T47D (cell line): Measurements from ENCODE around the gene TENM3.

Source experiments
- DNase-seq, 2 experiments: peaks; one replicate each; pipeline versions ENCODE4 v3.0.0 to v3.0.0-alpha.2; 2011 to 2012; ENCODE audit warnings: low read depth in 1 of 2, low spot score in 1 of 2
- JUND ChIP-seq: IDR thresholded peaks from 2 replicates; pipeline ENCODE4 v1.6.1; 2012; ENCODE audit warnings: low read depth
- in situ Hi-C: cut with HindIII; loops from 2 replicates; pipeline ENCODE4 v1.10.0; 2016; ENCODE audit warnings: low sequenced_read_pairs, low pct_unique_long_range_greater_than_20kb

Gene TENM3

GRCh38 chr4:182265881-182266280 is 22.7 kb downstream of the TENM3 start:
- no peak for TF ChIP-seq JUND
- in situ Hi-C loops, result no loop called here

GRCh38 chr4:182267048-182267447 is 23.8 kb downstream of the TENM3 start:
- no peak for DNase-seq
- in situ Hi-C loops, result no loop called here
- no peak for TF ChIP-seq JUND

More at GRCh38 chr4:182265881-182266280, 22.7 kb downstream of the TENM3 start:
- DNase-seq, result no peak

- in situ Hi-C loops, result no loop called here
- no peak for DNase-seq
- no peak for TF ChIP-seq JUND
These were observed 25.8 kb downstream of the TENM3 start for GRCh38 chr4:182268966-182269365.

DNA sequence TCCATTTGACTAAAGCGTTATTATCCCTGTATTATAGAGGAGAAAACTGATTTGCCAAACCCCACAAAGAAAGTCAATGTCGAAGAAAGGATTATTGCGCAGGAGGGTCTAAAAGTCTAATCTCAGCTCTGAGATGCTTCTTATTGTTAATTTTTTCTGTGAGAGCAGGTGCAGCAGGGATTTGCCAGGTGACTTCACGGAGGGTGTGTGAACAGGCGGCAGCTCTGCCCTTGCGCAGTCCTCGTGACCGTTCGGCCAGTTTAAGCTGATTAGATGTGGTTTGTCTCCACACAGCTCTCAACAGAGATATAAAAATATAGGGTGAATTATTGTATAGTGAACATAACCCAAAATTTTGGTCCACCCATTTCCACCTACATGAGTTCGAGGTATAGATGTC is 28.5 kb downstream of the TENM3 start:
- in situ Hi-C loops, result no loop called here
- TF ChIP-seq JUND, result no peak
- no peak for DNase-seq

- DNase-seq, result no peak
- in situ Hi-C loops, result no loop called here
- no peak for TF ChIP-seq JUND
These were observed 28.9 kb downstream of the TENM3 start for GRCh38 chr4:182272151-182272550.

GRCh38 chr4:182273191-182273935 is 30.2 kb downstream of the TENM3 start:
- TF ChIP-seq JUND, result no peak
- DNase-seq, result no peak

GRCh38 chr4:182276210-182277109 is 33.3 kb downstream of the TENM3 start:
- no peak for TF ChIP-seq JUND
- DNase-seq, result no peak
- in situ Hi-C loops, result no loop called here

More at GRCh38 chr4:182273191-182273935, 30.2 kb downstream of the TENM3 start:
- in situ Hi-C loops, result no loop called here

DNA sequence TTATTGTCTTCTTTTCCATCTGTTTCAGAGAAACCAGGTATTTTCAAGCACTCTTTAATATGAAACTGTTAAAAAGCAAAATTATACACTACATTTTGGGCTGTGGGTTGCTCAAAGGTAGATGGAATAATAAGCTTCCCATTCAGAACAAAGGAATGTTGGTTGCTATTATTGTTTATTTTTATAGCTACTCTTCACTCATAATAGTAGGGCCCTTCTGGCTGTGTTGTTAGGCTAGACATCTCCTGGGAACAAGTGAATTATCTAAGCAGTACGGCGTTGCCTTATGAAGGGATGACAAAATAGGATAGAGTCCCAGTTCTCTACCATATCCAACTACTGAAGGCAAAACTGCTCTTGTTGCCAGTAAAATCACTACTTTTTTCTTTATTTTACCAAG is 34.2 kb downstream of the TENM3 start:
- in situ Hi-C loops, result no loop called here
- no peak for TF ChIP-seq JUND
- DNase-seq, result no peak

DNA sequence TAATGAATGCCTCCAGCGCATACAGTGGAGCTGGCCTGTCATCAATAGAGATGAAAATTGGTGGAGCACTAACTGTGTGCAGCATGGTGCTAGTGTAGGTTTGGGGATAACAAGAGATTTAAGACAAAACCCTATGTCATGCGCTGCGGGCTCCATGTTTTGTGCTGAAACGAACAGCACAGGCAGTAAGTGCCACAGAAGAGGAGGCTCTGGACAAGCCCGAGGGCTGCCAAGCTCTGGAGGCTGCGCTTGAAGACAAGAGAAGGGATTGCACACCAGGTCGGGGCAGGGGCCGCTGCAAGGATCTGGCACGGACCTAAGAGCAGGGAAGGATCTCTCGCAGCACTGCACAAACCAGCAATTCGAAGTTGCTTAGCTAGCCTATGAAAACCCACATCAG is 35.5 kb downstream of the TENM3 start:
- in situ Hi-C loops, result no loop called here
- DNase-seq, result no peak
- TF ChIP-seq JUND, result no peak

GRCh38 chr4:182280436-182281111 is 37.4 kb downstream of the TENM3 start:
- in situ Hi-C loops, result no loop called here
- no peak for DNase-seq

GRCh38 chr4:182286035-182286434 is 42.8 kb downstream of the TENM3 start:
- in situ Hi-C loops, result no loop called here
- no peak for TF ChIP-seq JUND
- DNase-seq, result no peak

More at GRCh38 chr4:182280436-182281111, 37.4 kb downstream of the TENM3 start:
- TF ChIP-seq JUND, result no peak

DNA sequence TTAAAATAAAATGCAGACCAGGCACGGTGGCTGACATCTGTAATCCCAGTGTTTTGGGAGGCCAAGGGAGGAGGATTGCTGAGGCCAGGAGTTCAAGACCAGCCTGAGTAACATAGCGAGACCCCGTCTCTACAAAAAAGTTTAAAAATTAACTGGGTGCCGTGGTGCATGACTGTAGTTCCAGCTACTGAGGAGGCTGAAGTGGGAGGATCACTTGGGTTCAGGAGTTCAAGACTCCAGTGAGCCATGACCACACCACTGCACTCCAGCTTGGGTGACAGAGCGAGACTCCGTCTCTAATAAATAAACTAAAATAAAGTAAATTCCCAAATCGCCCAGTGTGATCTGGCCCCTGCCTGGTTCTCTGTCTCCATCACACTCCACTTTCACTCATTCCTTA is 43.7 kb downstream of the TENM3 start:
- in situ Hi-C loops, result no loop called here
- no peak for DNase-seq
- no peak for TF ChIP-seq JUND
